WTC11 (cell line): ENCODE results near the gene MAP4K3.

Experiments used
- ATF1 ChIP-seq: sonication (generic); formaldehyde crosslinking; IDR thresholded peaks from 2 replicates; pipeline ENCODE4 v1.8.1; 2023; ENCODE audit warnings: mild to moderate bottlenecking, moderate library complexity, missing genetic modification reagents
- ATF2 ChIP-seq: sonication (generic); formaldehyde crosslinking; IDR thresholded peaks from 2 replicates; pipeline ENCODE4 v1.8.1; 2022; ENCODE audit warnings: low read depth, missing genetic modification reagents, borderline replicate concordance
- CREM ChIP-seq: sonication (generic); formaldehyde crosslinking; IDR thresholded peaks from 2 replicates; pipeline ENCODE4 v1.8.1; 2022; ENCODE audit warnings: mild to moderate bottlenecking, missing genetic modification reagents, moderate library complexity
- HMGA2 ChIP-seq: fragments of 250-450 bp; sonication (Bioruptor Pico); IDR thresholded peaks from 2 replicates; pipeline ENCODE4 v1.4.0; 2021; ENCODE audit warnings: mild to moderate bottlenecking, moderate library complexity
- ZNF423 ChIP-seq: fragments of 250-450 bp; sonication (Bioruptor Pico); IDR thresholded peaks from 2 replicates; pipeline ENCODE4 v2.1.2; 2022; ENCODE audit warnings: mild to moderate bottlenecking, moderate library complexity
- TF ChIP-seq, protein P1 (sequence below): fragments of 200-600 bp; IDR thresholded peaks from 2 replicates; pipeline ENCODE4 v1.8.0; 2022; ENCODE audit warnings: antibody characterized with exemption
- TF ChIP-seq, protein P2 (sequence below): sonication (generic); formaldehyde crosslinking; IDR thresholded peaks from 2 replicates; pipeline ENCODE4 v1.8.1; 2022; ENCODE audit warnings: missing genetic modification reagents, borderline replicate concordance
- TF ChIP-seq, protein P3 (sequence below): sonication (generic); formaldehyde crosslinking; IDR thresholded peaks from 2 replicates; pipeline ENCODE4 v1.8.0; 2022; ENCODE audit warnings: mild to moderate bottlenecking, missing genetic modification reagents

- TF ChIP-seq, protein P1, sequence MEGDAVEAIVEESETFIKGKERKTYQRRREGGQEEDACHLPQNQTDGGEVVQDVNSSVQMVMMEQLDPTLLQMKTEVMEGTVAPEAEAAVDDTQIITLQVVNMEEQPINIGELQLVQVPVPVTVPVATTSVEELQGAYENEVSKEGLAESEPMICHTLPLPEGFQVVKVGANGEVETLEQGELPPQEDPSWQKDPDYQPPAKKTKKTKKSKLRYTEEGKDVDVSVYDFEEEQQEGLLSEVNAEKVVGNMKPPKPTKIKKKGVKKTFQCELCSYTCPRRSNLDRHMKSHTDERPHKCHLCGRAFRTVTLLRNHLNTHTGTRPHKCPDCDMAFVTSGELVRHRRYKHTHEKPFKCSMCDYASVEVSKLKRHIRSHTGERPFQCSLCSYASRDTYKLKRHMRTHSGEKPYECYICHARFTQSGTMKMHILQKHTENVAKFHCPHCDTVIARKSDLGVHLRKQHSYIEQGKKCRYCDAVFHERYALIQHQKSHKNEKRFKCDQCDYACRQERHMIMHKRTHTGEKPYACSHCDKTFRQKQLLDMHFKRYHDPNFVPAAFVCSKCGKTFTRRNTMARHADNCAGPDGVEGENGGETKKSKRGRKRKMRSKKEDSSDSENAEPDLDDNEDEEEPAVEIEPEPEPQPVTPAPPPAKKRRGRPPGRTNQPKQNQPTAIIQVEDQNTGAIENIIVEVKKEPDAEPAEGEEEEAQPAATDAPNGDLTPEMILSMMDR = no peak
- TF ChIP-seq, protein P2, sequence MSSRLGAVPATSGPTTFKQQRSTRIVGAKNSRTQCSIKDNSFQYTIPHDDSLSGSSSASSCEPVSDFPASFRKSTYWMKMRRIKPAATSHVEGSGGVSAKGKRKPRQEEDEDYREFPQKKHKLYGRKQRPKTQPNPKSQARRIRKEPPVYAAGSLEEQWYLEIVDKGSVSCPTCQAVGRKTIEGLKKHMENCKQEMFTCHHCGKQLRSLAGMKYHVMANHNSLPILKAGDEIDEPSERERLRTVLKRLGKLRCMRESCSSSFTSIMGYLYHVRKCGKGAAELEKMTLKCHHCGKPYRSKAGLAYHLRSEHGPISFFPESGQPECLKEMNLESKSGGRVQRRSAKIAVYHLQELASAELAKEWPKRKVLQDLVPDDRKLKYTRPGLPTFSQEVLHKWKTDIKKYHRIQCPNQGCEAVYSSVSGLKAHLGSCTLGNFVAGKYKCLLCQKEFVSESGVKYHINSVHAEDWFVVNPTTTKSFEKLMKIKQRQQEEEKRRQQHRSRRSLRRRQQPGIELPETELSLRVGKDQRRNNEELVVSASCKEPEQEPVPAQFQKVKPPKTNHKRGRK (CRISPR knock-in tag) = no peak
- TF ChIP-seq HMGA2 (CRISPR knock-in tag) (no peak), ATF2 (CRISPR knock-in tag) (no peak), ATF1 (no peak), ZNF423 (no peak), CREM (CRISPR knock-in tag) (no peak)
- TF ChIP-seq, protein P3, sequence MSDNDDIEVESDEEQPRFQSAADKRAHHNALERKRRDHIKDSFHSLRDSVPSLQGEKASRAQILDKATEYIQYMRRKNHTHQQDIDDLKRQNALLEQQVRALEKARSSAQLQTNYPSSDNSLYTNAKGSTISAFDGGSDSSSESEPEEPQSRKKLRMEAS = no peak
Observed at GRCh38 chr2:39468579-39469451, 31.7 kb upstream of the MAP4K3 start.
